Spleen (tissue), 7 donors: ENCODE measurements around the gene LSM14A.

Experiments used
- CTCF ChIP-seq, 11 experiments: fragments of 200-600 bp in 7 of 11; fragments of 450-650 bp in 4 of 11; sonication (generic) in 4 of 11; IDR thresholded peaks in 8 of 11; conservative IDR thresholded peaks in 3 of 11; 1 replicate in 7 of 11; 2 replicates in 4 of 11; pipeline versions ENCODE4 v1.4.0 to v1.8.0; 2016 to 2021; ENCODE audit warnings: antibody characterized with exemption in 11 of 11, inconsistent platforms in 4 of 11, mild to moderate bottlenecking in 1 of 11
- POLR2A ChIP-seq, 3 donors: fragments of 450-650 bp; IDR thresholded peaks; one replicate each; pipeline ENCODE4 v1.5.1; 2017; ENCODE audit warnings: antibody characterized with exemption in 3 of 3, mild to moderate bottlenecking in 1 of 3
- POLR2AphosphoS5 ChIP-seq, 3 donors: sonication (generic); formaldehyde crosslinking; IDR thresholded peaks; one replicate each; pipeline ENCODE4 v1.5.1; 2017; ENCODE audit warnings: antibody characterized with exemption in 3 of 3
- donor health status: DM: no; HTN: no; CAD: no; lungs with moderate emphysema.
- donor health status: DM: no; HTN: no; CAD: no.
- donor health status: DM: no; HTN: no; CAD: no.

GRCh38 chr19:34226036-34226435 is 53.7 kb downstream of the LSM14A start:
- no peak for TF ChIP-seq CTCF (IDR thresholded peaks at IDR 0.05 in 8 of 11, conservative IDR thresholded peaks at IDR 0.05 in 3 of 11)
- no peak for TF ChIP-seq POLR2A (IDR thresholded peaks at IDR 0.05)
- no peak for TF ChIP-seq POLR2AphosphoS5 (IDR thresholded peaks at IDR 0.05)
